K562 (cell line): ENCODE measurements around the gene NSMCE1. TPM values are rescaled to one million over a fixed set of nuclear protein-coding genes. Genes with fewer than 3 reads are reported as not detected.

Source experiments
- CREB1 ChIP-seq, 2 experiments: sonication (generic) in 1 of 2; formaldehyde crosslinking in 1 of 2; IDR thresholded peaks; 2 replicates each; pipeline versions ENCODE4 v1.6.1 to v1.8.0; 2012 to 2022; ENCODE audit warnings: inconsistent platforms in 1 of 2, mild to moderate bottlenecking in 1 of 2, missing genetic modification reagents in 1 of 2, moderate library complexity in 1 of 2
- CTBP1 ChIP-seq: fragments of 450-650 bp; IDR thresholded peaks from 2 replicates; pipeline ENCODE4 v1.6.1; 2016; ENCODE audit warnings: borderline replicate concordance
- DACH1 ChIP-seq: fragments of 450-650 bp; IDR thresholded peaks from 2 replicates; pipeline ENCODE4 v1.6.1; 2018; ENCODE audit not compliant: partially characterized antibody
- EP400 ChIP-seq: fragments of 450-650 bp; IDR thresholded peaks from 2 replicates; pipeline ENCODE4 v1.6.1; 2017; ENCODE audit warnings: antibody characterized with exemption, mild to moderate bottlenecking, moderate library complexity
- ESRRA ChIP-seq: fragments of 450-650 bp; IDR thresholded peaks from 2 replicates; pipeline ENCODE4 v1.6.1; 2014; ENCODE audit warnings: low read depth, mild to moderate bottlenecking, moderate library complexity, borderline replicate concordance
- ETV6 ChIP-seq, 3 experiments: fragments of 150-350 bp in 1 of 3; sonication (generic) in 1 of 3; formaldehyde crosslinking in 1 of 3; IDR thresholded peaks; 2 replicates each; pipeline versions ENCODE4 v1.6.1 to v1.8.0; 2014 to 2022; ENCODE audit warnings: borderline replicate concordance in 2 of 3, low read depth in 2 of 3, antibody characterized with exemption in 1 of 3, low read length in 1 of 3, mild to moderate bottlenecking in 1 of 3, missing genetic modification reagents in 1 of 3
- FOS ChIP-seq: IDR thresholded peaks from 3 replicates; pipeline ENCODE4 v1.6.1; 2011; ENCODE audit not compliant: insufficient read length; ENCODE audit errors: extremely low read depth
- FOSL1 ChIP-seq: fragments of 200-800 bp; sonication (Bioruptor generic); conservative IDR thresholded peaks from 2 replicates; pipeline ENCODE4 v1.6.1; 2016; ENCODE audit warnings: missing genetic modification characterization, missing compliant biosample characterization
- FOXA3 ChIP-seq, 2 experiments: fragments of 450-650 bp in 1 of 2; sonication (generic) in 1 of 2; formaldehyde crosslinking; IDR thresholded peaks in 1 of 2; conservative IDR thresholded peaks in 1 of 2; 2 replicates each; pipeline versions ENCODE4 v1.4.0 to v1.8.0; 2020 to 2022; ENCODE audit warnings: mild to moderate bottlenecking in 2 of 2, missing genetic modification reagents in 1 of 2
- FOXK2 ChIP-seq, 2 experiments: fragments of 450-650 bp; IDR thresholded peaks in 1 of 2; conservative IDR thresholded peaks in 1 of 2; 2 replicates each; pipeline ENCODE4 v1.6.1; 2016; ENCODE audit warnings: low read depth in 2 of 2, mild to moderate bottlenecking in 1 of 2
- HEY1 ChIP-seq: fragments of 250-450 bp; sonication (Bioruptor Pico); IDR thresholded peaks from 2 replicates; pipeline ENCODE4 v1.5.0; 2020; ENCODE audit warnings: mild to moderate bottlenecking, moderate library complexity, borderline replicate concordance
- MAX ChIP-seq: sonication (generic); formaldehyde crosslinking; IDR thresholded peaks from 2 replicates; pipeline ENCODE4 v1.9.0; 2022; ENCODE audit warnings: mild to moderate bottlenecking, missing genetic modification reagents
- NFE2 ChIP-seq: IDR thresholded peaks from 2 replicates; pipeline ENCODE4 v1.6.1; 2014; ENCODE audit warnings: antibody characterized with exemption, low read depth
- NFXL1 ChIP-seq: fragments of 450-650 bp; formaldehyde crosslinking; IDR thresholded peaks from 2 replicates; pipeline ENCODE4 v1.4.0; 2021; ENCODE audit warnings: mild to moderate bottlenecking
- POLR2AphosphoS2 ChIP-seq: IDR thresholded peaks from 2 replicates; pipeline ENCODE4 v1.6.1; 2012; ENCODE audit warnings: low read length, improper control_type of control experiment
- RB1 ChIP-seq: fragments of 450-650 bp; IDR thresholded peaks from 2 replicates; pipeline ENCODE4 v1.6.1; 2017; ENCODE audit warnings: low read depth, mild to moderate bottlenecking
- SNIP1 ChIP-seq: fragments of 450-650 bp; IDR thresholded peaks from 2 replicates; pipeline ENCODE4 v1.7.1; 2017; ENCODE audit warnings: low read depth, mild to moderate bottlenecking
- ZBTB12 ChIP-seq: fragments of 250-450 bp; sonication (Bioruptor Pico); IDR thresholded peaks from 2 replicates; pipeline ENCODE4 v1.4.0; 2020
- ZBTB8A ChIP-seq: fragments of 450-650 bp; IDR thresholded peaks from 2 replicates; pipeline ENCODE4 v1.6.1; 2018; ENCODE audit warnings: mild to moderate bottlenecking, moderate library complexity; ENCODE audit not compliant: partially characterized antibody
- ZNF174 ChIP-seq: fragments of 250-450 bp; sonication (Bioruptor Pico); IDR thresholded peaks from 2 replicates; pipeline ENCODE4 v1.4.0; 2020; ENCODE audit warnings: mild to moderate bottlenecking
- ZNF347 ChIP-seq: fragments of 450-650 bp; formaldehyde crosslinking; IDR thresholded peaks from 2 replicates; pipeline ENCODE4 v1.4.0; 2020; ENCODE audit warnings: low read depth, mild to moderate bottlenecking, moderate library complexity
- ZNF766 ChIP-seq: fragments of 200-800 bp; sonication (Bioruptor generic); conservative IDR thresholded peaks from 2 replicates; pipeline ENCODE4 v1.6.1; 2016; ENCODE audit warnings: missing genetic modification characterization, missing compliant biosample characterization
- polyA plus RNA-seq, 8 experiments: library from polyadenylated mRNA; depleted of rRNA in 4 of 8; stranded (reverse) in 5 of 8; unstranded in 3 of 8; fragments of >200 nt; fragmentation: Nextera tagmentation in 2 of 8; fragmentation: Illumina TruSeq in 1 of 8; extraction: Ambion mirVana in 2 of 8; extraction: Trizol in 1 of 8; gene quantifications; 2 replicates each; pipeline versions ENCODE4 v1.2.1 to v1.2.3, GENCODE V29; 2011 to 2014; ENCODE audit warnings: inconsistent platforms in 1 of 8, missing spikeins in 1 of 8
- total RNA-seq, 7 experiments: library from RNA; depleted of rRNA in 6 of 7; stranded (reverse); fragments of >200 nt in 6 of 7; fragmentation: Illumina TruSeq in 2 of 7; extraction: Trizol in 2 of 7; gene quantifications; 2 replicates each; pipeline versions ENCODE4 v1.2.1 to v1.2.3, GENCODE V29; 2011 to 2021; ENCODE audit warnings: low replicate concordance in 1 of 7
- TF ChIP-seq, protein P1 (sequence below): sonication (generic); formaldehyde crosslinking; IDR thresholded peaks from 2 replicates; pipeline ENCODE4 v1.5.0; 2020; ENCODE audit warnings: missing genetic modification reagents
- TF ChIP-seq, protein P2 (sequence below): fragments of 450-650 bp; IDR thresholded peaks from 2 replicates; pipeline ENCODE4 v1.6.1; 2016; ENCODE audit warnings: missing biosample characterization, missing genetic modification characterization

The NSMCE1 gene
- total and polyA plus RNA-seq, 9 of the 15 experiments (the other 6 are each of a cell fraction or from before 2014, with no cell fraction given): 52.1 to 163 (median 61.5) TPM

GRCh38 chr16:27245276-27246172, 23.0 kb downstream of the NSMCE1 start (continued):
- TF ChIP-seq FOXA3 (CRISPR knock-in tag; conservative IDR thresholded peaks at IDR 0.05 in 1 of 2, IDR thresholded peaks at IDR 0.05 in 1 of 2): peak; percentile 20 to 72; a peak in 3 of 4 replicates
- TF ChIP-seq ZBTB8A: no peak
- TF ChIP-seq DACH1: no peak
- TF ChIP-seq FOXK2 (conservative IDR thresholded peaks at IDR 0.05 in 1 of 2, IDR thresholded peaks at IDR 0.05 in 1 of 2; ENCODE audit: low read depth in 2 of 2): peak; percentile 79
- no peak for TF ChIP-seq ZNF347 (CRISPR knock-in tag)
- TF ChIP-seq FOS: peak; percentile 22
- TF ChIP-seq CREB1 (IDR thresholded peaks at IDR 0.05): no peak
- TF ChIP-seq CREB1 (CRISPR knock-in tag; IDR thresholded peaks at IDR 0.05): 0 out of 2 replicates have a peak, but pooled peaks have one; percentile 27
- TF ChIP-seq, protein P1, sequence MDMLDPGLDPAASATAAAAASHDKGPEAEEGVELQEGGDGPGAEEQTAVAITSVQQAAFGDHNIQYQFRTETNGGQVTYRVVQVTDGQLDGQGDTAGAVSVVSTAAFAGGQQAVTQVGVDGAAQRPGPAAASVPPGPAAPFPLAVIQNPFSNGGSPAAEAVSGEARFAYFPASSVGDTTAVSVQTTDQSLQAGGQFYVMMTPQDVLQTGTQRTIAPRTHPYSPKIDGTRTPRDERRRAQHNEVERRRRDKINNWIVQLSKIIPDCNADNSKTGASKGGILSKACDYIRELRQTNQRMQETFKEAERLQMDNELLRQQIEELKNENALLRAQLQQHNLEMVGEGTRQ (CRISPR knock-in tag): no peak
- no peak for TF ChIP-seq RB1
- TF ChIP-seq FOSL1 (tag): peak; percentile 92
- no peak for TF ChIP-seq HEY1 (CRISPR knock-in tag)
- peak; percentile 99 for TF ChIP-seq CTBP1
- TF ChIP-seq NFXL1 (CRISPR knock-in tag): no peak
- TF ChIP-seq SNIP1: no peak
- no peak for TF ChIP-seq POLR2AphosphoS2
- TF ChIP-seq ETV6 (IDR thresholded peaks at IDR 0.05; ENCODE audit: borderline replicate concordance in 1 of 2, low read depth in 2 of 2, low read length in 1 of 2): no peak
- TF ChIP-seq ETV6 (CRISPR knock-in tag; IDR thresholded peaks at IDR 0.05; ENCODE audit: borderline replicate concordance): no peak
- TF ChIP-seq MAX: no peak
- TF ChIP-seq ESRRA: no peak
- no peak for TF ChIP-seq ZNF174 (CRISPR knock-in tag)
- peak; percentile 70; the same call in 1 of the 2 replicates for TF ChIP-seq ZNF766 (CRISPR knock-in tag)
- peak; percentile 38; the same call in 1 of the 2 replicates for TF ChIP-seq ZBTB12 (CRISPR knock-in tag)
- TF ChIP-seq EP400: peak; percentile 39; the same call in 1 of the 2 replicates
- TF ChIP-seq, protein P2, sequence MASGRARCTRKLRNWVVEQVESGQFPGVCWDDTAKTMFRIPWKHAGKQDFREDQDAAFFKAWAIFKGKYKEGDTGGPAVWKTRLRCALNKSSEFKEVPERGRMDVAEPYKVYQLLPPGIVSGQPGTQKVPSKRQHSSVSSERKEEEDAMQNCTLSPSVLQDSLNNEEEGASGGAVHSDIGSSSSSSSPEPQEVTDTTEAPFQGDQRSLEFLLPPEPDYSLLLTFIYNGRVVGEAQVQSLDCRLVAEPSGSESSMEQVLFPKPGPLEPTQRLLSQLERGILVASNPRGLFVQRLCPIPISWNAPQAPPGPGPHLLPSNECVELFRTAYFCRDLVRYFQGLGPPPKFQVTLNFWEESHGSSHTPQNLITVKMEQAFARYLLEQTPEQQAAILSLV (tag): no peak
- peak; percentile 57; the same call in 1 of the 2 replicates for TF ChIP-seq NFE2
